GM18868 (cell line): Measurements from ENCODE around the gene LGR6.

Source experiments
- ATAC-seq: cut with Tn5 transposase; IDR thresholded peaks from one replicate; pipeline ENCODE4 v1.9.1; 2021; ENCODE audit warnings: mild to moderate bottlenecking, moderate library complexity; ENCODE audit not compliant: unreplicated experiment

Gene LGR6

DNA sequence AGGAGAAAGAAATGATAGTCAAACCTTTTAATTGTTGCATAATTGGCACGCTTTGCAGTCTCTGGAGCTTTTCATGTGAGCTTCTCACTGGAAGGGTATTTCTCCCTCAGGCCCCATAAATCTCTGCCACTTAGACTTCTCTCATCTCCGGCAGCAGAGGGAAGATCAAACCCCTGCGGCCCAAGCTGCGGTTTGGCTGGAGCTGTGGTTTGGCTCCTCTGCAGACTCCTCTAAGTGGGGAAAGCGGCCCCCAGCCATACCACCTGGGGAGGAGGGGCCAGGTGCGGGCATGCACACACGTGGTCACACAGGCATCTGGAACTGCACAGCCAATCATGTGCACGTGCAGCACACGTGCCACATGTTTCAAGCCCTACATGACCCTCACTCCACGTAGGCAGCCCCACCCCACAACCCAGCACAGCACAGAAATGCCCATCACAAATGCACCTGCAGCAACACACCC lies 89.8 kb downstream of the LGR6 start:
- no peak for ATAC-seq

DNA sequence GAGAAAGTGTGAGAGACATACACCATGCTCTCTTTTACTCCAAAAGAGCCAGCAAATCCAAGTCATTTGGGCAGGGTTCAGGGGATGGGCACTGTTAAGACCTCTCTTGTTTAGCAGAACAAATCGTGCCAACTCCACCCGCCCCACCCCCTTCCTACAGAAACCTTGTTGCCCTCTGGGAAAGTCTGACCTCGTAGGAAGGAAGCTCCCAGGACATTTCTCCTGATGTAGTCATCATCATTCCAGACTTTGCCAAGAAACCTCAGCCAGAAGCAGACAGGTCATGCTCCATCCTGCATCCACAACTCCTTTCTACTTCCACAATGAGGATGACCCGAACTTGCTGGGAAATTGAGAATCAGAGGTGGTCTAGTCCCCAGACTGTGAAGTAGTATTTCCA lies 90.4 kb downstream of the LGR6 start:
- ATAC-seq: no peak

DNA sequence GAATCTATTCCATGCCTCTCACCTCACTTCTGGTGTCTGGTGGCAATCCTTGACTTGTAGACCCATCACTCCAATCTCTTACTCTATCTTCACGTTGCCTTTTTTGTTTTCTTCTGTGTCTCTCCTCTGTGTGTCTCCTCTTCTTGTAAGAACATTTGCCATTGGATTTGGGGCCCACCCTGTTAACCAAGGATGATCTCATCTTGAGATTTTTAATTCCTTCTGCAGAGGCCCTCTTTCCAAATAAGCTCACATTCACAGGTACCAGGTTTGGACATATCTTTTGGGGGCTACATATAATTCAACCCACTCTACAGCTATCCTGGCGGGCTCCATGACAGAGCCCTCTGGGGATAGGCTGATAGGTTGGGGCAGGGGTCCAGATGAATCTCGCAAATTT lies 92.3 kb downstream of the LGR6 start:
- ATAC-seq: no peak

DNA sequence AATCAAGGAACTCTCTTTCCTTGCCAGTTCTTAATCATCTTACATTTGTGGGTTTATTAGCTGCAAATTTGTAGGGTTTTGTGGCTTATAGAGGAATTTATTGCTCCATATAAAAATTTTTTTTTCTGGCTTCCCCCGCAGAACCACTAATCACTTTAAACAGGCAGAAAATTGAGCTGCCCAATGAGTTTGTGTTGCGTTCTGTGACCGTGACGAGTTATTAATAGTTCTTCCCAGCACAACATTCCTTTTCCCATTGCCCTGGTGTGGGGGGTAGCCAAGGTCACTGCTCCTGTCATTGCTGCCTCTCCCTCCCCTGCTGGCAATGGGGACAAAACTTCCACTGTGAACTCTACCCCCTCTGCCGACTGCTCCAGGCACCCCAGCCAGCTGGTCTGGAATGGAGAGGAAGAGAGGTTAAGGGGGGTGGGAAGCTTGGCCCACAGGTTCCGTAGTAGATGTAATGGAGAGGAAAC lies 93.1 kb downstream of the LGR6 start:
- no peak for ATAC-seq

DNA sequence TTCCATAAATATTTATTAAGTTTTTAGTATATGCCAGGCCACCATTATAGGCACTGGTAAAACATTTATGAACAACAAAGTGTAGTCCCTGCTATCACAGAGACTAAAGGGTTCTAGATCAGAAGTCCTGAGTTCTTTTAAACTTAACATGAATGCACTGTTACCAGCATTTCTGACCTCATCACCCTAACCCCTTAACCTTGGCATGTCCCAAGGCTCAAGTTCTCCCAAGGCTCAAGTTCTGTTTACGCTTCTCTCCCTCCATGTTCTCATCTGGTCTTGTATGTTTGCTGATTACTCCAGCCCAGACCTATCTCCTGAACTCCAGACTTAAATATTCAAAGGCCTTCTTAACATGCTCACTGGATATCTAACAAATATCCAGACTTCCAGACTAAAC lies 93.6 kb downstream of the LGR6 start:
- ATAC-seq: no peak

DNA sequence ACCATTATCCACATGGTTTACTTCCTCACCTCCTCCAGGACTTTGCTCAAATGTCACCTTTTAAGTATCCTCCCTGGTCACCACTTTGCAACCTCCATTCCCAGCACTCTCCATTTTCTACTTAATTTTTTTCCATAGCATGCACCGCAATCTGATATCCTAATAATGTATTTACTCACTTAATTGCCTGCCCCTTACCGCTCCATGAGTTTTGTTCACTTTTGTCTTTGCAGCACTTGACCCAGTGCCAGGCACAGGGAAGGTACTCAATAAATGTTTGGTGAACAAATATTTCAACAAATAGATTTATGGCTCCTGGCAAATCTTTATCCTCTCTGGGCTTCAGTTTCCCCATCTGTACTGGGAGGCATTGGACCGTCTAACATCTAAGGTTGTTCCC lies 94.6 kb downstream of the LGR6 start:
- no peak for ATAC-seq

DNA sequence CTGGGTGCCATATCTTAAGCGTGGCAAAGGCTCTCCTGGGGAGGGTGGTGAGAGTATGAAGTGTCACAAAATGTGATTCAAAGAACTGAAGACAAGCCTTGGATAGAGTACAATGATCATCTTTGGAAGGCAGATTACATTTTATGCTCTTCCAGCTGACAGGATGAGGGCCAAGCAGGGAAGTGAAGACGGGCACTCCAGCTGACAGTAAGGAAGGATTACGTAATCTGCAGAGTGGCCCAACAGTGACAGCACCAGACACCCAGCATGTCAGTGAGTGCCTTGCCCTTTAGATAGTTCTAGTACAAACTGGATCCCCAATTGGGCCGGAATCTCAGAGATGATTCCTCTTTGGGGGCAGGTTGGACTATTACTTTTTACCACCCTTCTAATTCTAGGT lies 95.4 kb downstream of the LGR6 start:
- ATAC-seq: no peak

DNA sequence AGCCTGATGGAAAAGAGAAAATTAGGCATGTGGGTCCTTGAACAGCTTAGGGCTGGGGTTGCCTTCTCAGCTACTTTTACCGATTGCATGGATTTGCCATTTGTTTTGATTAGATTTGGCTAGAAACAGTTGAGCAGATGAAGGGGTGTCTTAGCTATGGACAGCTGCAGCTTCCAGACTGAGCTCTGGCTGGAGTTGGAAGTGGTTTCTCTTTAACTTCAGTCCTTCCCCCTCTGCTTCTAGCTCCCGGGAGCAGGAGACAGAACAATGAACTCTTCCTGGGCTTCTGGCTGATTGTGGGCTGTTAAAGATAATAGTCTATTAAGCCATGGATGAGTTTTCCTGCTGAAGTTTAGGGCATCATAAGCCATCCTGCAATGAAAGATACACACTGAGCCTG lies 97.4 kb downstream of the LGR6 start:
- ATAC-seq: no peak

DNA sequence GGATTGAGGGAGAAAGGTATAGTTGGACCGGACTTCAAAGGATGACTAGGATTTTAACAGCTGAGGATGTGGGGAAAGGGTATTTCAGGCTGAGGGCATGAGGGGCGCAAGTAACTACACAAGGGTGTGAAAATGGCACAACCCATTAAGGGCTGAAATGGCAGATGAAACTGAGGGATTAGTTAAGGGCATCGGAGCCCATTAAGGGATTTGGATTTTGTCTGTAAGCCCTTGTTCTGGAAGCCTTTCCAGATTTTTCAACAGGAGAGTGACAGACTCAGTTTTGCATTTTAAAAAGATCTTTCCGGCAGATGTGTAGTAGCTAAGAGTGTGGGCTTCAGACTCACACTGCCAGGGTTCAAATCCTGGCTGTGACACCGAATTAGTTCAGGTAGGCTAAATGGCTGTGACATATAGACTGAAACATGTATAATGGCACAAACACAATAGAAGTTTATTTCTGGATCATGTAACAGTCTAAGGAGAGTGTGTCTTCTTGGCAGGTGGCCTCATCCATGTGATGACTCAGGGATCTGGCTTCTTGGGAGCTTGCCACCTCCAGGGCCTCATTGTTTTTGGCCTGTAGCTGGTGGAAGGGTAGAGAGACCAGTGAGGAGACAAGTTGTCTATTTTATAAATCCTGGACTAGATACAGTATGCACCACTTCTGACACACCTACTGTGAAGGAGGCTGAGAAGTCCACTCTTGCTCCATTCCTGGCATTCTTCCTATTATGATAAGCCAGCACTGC lies 98.5 kb downstream of the LGR6 start:
- no peak for ATAC-seq

DNA sequence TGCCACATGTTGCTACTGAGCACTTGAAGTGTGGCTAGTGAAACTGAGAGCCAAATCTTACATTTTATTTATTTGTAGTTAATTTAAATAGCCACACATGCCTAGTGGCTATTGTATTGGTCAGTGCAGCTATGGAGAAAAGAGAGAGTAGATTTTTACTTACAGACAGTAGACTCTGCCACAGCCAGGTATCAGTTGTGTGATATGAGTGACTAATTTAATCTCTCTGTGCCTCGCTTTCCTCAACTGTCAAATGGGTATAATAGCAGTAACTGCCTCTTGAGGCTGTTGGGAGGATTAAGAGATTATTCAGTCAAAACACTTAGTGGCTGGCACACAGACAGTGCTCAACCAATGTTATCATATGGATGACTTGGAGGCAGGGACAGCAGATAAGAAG lies 99.2 kb downstream of the LGR6 start:
- ATAC-seq: no peak

DNA sequence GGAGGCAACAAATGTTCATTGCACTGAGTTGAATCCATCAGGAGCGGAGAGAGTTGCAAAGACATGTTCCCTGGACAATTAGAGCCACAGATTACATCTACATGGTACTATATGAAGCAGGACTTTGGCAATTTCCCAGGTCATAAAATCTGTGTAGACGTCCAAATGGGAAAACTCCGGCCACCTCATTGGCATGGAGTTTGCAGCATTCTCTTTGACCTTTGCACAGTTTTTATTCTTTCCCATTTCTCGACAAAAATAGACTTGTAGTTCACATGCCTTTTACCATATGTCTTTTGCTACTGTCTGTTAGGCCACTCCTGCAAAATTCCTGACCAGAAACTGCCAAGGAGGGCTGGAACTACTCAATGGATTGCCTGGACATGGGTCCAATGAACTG lies 100.0 kb downstream of the LGR6 start:
- no peak for ATAC-seq

DNA sequence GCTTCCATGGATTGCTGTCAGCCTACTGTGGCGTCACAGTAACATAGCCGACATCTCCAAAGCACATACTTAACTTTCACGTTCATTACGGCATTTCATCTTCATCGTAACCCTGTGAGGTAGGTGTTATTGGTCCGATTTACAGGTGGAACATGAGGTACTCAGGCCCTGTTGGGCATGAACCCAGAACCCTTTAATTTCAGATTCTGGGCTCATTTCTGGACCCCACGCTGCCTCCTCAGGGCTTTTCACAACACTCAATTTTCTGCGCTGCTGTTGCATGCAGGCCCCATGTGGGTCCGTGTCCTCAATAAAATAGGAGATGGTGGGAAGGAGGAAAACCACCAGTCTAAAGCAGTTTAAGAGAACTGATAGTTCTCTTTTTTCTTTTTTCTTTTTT lies 108.6 kb downstream of the LGR6 start:
- no peak for ATAC-seq

DNA sequence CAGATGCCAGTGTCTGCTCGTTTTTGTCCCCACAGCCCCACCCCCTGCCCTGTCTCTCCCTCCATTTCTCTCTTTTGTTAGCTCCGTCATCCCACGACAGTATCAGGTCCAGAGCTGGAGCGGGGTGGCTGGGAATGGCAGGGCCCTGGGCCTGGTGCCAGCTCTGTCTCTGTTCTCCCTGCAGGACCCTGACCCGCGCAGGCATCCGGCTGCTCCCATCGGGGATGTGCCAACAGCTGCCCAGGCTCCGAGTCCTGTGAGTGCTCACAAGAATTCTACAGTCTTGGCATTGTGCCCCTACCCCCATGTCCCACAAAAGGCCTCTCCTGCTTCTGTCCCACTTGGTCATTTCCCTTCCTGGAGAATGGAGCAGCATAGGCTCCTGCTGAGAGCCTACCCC lies 110.8 kb downstream of the LGR6 start:
- no peak for ATAC-seq

DNA sequence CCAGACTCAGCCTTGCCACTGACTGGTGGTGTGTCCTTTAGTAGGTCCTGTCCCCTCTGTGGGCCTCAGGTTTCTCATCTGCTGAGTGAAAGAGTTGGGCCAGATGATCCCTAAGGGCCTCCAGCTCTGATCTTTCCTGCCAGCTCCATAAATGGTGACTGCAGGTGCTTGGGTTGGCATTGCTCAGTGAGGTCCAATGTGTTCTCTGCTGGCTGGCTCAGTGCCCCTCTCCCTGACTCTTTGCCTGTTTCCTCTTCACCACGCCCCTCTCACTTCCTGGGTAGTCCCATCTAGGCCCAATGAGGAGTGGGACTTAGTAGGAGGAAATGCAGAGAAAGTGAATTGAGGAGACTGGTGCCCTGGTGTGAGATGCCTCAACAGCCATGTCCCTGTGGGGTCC lies 111.6 kb downstream of the LGR6 start:
- no peak for ATAC-seq

DNA sequence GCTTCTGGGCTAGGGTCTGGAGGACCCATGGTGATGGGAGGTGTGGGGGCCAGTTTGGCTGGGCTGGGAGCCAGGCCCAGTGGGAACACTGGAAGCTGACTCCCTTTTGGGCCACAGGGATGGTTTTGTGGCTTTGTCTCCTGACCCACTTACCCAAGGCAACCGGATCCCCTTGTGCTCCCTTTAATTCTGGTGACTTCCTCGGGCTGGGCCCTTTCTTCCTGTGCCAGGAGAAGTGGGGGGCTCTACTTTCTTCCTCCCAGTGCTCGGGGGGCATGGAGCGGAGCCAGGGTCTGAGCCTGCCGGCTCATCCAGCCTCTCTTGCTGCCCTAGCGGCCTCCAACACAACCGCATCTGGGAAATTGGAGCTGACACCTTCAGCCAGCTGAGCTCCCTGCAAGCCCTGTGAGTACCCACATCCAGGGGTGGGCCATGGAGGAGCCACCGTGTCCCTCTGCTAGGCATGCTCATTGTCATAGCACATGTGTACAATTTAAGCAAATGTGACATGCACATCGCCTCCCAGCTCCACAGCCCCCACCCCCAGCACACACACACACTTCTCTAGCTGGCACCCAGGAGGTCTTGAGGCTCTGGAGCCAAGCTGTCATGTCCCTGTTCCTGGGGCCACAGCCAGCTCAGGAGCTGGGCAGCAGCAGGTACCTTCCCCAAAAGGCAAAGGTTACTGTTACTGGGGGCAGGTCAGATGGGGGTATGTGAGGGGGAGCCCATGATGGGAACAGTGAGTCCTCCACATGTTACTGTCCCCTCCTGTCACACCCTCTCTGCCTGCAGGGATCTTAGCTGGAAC lies 113.1 kb downstream of the LGR6 start:
- ATAC-seq: no peak

DNA sequence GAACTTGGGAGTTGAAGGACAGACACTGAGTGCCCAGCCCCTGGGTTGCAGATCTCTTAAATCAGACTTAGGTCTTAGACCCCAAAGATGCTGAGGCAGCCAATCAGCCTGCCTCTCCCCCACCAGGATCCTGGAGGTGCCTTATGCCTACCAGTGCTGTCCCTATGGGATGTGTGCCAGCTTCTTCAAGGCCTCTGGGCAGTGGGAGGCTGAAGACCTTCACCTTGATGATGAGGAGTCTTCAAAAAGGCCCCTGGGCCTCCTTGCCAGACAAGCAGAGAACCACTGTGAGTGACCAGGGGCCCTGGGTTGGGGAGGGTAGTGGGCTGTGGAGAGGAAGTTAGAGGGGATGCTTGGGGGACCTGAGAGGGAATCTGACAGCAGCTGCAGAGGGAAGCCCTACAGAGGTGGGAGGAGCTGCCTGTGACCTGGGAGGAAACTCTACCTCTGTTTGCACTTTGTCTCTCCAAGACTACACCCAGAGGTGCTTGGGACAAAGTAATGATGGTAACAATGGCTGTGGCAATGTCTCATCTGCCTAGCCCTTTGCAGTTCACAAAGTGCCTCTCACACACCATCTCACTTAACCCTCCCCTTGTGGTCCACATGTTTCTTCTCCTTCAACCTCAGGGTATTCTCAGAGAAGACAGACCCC lies 116.6 kb downstream of the LGR6 start:
- ATAC-seq: no peak

DNA sequence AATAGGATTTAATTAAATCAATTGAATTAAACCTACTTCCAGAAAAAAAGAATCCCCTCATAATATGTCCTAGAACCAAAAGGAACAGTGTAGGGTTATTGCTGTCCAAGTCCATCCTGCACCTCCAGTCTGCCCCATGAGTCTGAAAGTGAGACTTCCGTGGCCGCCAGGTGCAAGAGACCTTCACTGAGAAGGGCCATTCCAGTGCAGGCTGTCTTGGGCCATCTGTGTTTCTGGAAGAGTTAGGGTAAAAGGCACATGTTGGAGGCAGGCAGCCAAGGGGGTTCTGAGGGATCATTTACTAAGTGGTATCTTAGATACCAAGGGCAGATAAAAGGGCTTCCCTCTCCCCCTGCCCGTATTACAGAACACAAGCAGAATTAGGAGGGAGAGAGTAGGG lies 117.1 kb downstream of the LGR6 start:
- no peak for ATAC-seq

DNA sequence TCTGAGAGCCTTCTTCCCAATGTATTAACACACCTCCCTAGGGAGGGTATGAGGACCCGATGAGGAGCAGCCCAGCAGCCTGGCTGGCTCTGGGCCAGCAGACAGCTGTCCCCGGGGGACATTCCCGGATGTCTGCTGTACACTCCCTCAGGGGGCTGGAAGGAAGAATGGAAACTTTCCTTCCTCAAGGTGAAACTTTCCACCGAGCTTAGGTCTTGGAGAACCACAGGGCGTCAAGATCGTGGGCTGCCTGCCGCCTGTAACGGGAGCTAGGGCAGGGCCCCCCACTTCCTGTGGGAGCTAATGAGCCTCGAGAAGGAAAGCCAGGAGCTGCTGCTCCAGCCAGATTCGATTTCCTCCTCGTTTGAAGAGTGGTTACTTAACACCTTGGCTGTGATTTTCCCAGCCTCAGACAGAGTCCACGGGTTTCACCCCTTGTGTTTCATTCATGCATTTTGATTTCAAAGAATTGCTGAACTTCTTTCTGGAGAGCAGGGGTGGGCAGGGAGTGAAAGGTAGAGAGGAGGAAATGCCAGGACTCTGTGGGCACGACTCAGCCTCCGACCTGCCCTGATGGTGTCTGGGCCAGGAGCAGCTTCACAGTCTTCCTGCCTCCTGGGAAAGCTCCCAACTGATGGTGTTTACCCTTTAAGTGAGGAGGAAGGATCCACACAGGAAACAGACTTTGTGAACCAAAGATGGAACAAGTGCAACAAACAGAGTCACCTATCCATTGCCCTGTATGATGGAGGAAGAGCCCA lies 118.5 kb downstream of the LGR6 start:
- ATAC-seq: no peak

DNA sequence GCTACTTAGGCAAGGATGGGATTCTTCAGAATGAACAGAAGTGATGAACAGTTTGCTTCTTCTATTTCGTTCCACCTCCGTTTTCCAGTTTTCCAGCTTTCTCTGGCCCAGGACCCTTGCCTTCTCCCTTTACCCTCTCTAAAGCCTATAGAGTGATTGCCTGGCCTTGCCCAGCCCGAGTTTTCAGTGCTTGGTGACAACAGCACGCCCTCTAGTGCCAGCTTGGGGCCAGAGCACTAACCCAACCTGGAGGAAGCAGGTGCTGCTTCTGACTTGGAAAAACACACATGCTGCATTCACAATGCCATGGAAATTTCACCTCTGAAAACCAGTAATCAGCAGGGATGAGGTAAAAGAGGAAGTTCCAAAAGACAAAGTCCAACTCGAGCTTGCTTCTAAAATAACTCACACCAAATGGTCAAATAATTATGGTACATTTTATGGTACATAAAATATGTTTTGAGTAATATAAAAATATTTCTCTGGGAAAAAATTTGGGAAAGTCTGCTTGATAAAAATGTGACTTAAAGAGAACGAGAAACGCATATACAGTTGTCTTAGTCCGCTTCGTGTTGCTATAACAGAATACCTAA lies 122.1 kb downstream of the LGR6 start:
- peak; percentile 56 for ATAC-seq

DNA sequence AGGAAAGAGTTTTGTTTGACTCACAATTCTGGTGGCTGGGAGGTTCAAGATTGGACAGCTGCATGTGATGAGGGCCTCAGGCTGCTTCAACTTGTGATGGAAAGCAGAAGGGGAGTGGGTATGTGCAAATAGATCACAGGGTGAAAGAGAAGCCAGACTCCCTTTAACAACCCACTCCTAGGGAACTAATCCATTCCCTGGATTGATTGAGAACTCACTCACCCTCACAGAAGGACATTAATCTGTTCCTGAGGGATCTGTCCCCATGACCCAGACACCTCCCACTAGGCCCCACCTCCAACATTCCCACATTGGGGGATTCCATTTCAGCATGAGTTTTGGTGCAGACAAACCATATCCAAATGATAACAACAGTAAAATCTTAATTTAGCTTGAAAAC lies 122.6 kb downstream of the LGR6 start:
- no peak for ATAC-seq
